GM19463 (cell line): ENCODE data around the gene PRDM15.
A peak's percentile ranks its signal among the peaks of the same experiment; 100 is the strongest.

Experiments used
- ATAC-seq: cut with Tn5 transposase; IDR thresholded peaks from one replicate; pipeline ENCODE4 v1.9.1; 2021; ENCODE audit warnings: mild to moderate bottlenecking, moderate library complexity; ENCODE audit not compliant: unreplicated experiment

PRDM15 gene

DNA sequence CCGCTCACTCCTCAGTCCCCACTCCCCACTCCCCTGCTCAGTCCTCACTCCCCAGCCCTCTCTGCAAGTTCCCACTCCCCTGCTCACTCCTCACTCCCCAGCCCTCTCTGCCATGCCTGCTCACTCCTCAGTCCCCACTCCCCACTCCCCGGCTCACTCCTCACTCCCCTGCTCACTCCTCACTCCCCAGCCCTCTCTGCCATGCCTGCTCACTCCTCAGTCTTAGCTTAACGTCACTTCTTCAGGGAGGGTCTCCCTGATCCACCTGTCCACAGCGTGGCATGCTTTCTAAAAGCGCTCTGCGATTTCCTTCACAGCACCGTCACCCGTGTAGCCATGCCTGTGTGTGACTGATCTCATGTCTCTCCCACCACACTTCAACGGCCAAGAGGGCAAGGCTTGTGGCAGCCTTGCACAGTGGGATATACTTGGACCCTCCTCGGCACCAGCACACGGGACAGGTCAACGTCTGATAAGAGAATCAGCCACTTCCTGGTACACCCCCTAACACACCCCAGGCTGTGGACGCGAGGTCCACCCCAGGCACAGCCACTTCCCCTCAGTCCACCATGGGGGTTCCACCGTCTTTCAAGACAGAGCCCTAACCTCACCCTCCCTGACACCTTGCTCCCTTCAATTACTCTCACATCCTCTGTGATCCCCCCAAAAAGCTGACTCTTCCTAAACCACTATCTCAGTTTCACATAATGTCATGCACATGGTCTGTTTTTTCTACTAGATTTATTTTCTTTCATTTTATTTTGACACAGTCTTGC is 14.0 kb downstream of the PRDM15 start:
- peak; percentile 52 for ATAC-seq

DNA sequence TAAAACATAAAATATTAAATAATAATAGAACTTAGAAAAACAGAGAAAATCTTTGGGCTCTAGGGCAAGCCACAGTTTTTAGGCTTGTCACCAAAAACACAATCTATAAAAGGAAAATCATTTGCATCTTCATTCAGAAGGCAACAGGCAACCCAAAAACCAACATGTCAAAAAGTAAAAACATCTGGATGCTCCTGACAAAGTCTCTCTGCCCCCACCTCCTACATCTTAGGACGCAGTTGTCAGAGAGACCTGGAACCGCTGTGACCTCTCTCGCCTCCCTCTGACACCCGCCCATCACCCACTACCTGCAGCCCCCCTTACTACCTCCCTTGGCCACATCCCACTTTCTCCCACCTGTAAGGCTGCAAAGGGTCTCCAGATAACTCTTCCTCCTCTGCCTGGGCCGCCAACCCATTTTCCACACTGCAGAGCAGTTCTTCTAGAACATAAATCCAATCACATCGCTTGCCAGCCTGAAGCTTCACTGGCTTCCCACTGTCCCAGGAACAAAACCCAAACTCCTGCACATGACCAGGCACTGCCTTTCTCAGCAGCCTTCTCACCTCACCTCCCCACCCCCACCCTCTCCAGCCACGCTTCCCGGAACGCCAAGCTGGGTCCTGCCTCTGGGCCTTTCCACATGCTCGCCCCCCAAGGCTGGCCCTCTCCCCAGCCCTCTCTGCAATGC is 14.7 kb downstream of the PRDM15 start:
- no peak for ATAC-seq

DNA sequence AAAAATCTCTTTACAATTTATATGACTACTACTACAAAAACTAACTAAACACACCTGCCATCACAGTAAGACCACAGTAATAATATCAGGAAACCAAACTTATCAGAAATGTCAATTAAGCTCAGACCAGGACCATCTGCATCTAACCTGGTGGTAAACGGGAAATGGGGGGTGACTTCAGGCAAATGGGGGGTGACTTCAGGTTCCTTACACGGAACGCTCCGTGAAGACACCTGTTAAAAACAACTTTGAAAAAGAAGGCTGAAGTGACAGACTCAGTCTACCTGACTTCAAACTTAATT is 15.8 kb downstream of the PRDM15 start:
- ATAC-seq: no peak

DNA sequence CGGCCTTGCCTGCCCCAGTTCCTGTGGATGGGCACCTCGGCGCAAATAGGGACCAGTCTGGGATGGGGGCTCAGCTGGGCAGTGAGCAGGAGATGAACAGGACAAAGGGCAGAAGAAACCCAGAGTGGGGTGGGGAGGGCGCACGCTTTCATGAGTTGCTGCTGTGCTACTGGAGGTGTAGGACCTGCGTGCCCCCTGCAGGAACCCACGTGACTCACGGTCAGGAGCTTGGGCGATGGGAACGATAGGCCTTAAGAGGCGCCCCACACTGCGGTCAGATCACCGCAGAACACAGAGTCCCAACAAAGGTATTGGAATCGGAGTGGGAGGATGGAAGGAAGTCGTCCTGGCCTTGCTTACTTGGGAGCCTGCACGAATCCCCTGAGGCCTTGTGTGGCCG is 17.2 kb downstream of the PRDM15 start:
- ATAC-seq: no peak

DNA sequence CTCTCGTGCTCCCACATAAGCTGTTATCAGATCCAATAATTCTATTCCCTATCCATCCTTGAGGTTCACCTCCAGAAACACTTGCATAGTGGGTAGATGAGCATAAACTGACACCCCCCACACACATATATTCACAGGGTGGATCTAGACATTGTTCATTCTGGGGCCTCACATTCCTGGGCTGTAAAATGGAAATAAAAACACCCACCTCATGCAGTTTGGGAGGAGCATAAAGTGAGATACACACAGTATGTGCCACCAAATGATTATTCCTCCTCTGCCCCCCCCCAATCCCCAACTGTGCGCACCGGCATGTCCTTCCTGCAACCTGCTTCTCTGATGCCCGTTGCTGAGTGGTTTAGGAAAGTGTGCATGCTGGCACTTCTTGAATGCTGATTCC is 17.9 kb downstream of the PRDM15 start:
- no peak for ATAC-seq

DNA sequence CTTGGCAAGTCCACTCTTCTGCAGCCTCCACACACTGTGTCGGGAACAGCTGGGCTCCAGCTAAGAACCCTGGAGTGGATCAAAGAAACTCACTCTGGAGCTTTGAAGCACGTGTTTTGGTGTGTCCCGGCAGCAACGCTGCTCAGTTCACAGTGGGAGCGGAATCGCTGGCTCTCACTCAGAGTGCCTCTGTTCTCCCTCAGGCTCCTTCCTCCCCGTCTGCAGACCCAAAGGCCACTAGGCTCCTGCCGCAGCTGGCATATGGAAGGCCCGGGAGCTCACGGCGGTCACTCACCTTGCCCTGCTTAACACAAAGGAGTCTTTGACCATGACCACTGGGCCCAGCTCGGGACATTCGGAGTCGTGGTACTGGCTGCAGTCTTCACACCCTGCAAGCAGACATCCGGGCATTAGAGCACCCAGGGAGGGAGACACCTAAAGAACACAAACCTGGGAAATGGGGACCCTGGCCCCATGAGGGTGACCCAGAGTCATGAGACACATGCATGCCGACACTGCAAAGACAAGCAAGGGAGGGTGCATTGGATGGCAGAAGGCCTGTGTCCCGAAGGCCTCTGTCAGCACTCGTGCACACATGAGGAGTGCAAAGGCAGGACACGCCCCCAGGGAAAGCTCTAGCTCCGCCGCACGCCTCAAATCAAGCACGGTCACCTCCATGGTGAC is 19.7 kb downstream of the PRDM15 start:
- ATAC-seq: no peak

DNA sequence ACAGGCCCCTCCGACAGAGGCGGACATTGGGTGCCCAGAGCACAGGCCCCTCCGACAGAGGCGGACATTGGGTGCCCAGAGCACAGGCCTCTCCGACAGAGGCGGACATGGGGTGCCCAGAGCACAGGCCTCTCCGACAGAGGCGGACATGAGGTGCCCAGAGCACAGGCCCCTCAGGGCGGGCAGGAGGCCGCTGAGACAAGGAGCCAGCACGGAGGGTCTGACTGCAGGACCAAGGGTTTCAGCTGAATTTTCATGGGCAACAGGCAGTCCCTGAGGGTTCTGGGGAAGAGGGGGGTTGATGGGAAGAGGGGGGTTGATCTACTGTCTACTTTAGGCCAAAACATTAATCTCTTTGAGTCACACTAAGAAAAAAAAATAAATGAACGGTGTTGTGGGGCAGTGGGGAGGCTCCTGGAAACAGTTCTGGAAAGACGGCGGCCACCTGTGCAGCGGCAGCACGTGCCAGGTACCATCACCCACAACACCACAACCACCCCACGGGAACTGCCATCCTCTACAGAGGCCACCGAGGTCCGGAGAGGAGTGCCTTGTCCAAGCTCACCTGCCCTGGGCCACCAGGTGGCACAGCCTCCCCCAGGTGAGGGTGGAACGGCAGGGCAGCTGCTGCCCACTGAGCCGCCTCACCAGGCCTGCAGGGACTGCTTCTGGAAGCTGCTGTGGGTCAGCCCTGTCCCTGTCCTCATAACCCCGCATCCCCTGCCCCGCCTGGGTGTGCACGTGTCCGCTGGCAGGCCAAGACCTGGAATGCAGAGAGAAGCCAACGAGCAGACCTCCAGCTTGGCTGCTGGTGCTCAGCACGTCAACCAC is 20.5 kb downstream of the PRDM15 start:
- ATAC-seq: no peak

DNA sequence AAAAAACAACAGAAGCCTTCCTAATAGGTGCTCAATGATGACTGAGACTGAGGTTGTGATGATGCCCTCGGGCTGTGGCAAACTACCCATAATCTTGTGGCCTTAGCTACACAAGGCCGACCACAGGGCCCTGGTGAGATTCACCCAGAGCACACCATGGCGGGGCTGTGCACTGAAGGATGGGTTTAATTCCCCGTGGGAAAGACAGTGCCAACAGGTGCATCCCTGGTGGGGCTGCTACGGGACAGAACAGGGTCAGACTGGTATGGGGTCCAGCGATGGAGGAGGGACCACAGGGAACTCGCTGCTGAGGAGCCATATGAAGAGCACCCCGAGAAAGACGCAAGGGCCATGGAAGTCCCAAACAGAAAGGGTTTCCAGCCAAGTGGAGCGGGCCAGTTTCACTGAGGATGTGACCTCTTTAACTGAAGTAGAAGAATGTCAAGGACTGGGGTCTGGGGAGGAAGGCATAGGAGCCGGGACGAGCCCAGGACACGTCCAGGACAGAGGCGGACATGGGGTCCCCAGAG is 21.3 kb downstream of the PRDM15 start:
- no peak for ATAC-seq

DNA sequence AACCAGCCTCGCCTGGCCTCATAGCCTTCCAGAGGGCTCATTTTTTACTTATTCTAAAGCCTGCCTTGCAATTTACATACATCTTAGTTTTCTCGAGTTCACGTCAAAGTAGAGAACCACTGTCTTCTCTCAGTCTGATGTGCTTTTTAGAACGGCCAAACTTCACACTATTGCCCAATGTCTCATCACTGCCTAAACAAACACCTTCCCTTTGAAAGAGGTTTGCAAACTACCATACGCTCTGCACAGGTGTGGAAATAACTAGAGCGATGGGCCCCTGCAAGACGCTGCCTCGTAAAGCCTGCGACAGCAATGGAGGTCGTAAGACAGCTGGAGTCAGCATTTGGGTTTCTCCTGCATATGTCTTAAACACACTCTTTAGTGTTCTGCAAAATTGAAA is 22.6 kb downstream of the PRDM15 start:
- no peak for ATAC-seq

DNA sequence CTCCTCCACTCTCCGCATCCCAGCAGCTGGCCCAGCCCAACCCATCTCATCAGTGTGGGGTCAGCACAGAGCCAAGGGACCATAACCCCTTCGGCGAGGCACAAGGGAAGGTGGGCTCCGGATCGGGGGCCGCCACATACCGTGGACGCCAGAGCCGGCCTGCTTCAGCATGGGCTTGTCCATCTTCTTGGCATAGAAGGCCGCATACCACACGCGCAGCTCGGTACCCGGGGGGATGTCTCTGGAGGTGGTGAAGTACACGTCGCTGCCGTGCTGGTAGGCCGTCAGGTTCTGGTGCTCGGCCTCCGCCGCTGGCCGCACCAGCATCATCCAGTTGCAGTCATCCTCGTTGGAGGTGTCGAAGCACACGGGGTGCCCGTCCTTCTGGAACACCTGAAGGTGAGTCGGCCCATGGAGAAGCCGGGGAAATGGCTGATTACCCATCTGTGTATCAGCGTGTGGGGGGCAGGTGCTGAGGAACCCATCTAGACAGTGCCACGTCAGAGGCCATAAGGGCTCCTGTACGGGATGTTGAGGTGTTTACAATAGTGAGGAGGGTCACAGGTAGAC is 24.6 kb downstream of the PRDM15 start:
- ATAC-seq: no peak

DNA sequence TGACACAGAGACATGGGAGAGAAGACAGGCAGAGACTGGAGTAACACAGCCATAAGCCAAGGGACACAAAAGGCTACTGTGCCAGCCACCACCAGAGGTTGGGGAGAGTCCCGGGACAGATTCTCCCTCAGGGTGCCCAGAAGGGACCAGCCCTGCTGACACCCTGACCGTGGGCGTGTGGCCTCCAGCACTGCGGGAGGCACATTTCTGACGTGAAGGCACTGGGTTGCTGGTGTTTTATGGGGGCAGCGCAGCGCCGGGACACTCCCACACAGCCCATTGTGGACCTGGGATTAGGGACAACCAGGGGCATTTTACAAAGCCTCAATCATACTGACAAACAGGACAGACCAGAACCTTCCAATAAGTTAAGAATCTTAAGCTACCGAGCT is 26.2 kb downstream of the PRDM15 start:
- no peak for ATAC-seq

DNA sequence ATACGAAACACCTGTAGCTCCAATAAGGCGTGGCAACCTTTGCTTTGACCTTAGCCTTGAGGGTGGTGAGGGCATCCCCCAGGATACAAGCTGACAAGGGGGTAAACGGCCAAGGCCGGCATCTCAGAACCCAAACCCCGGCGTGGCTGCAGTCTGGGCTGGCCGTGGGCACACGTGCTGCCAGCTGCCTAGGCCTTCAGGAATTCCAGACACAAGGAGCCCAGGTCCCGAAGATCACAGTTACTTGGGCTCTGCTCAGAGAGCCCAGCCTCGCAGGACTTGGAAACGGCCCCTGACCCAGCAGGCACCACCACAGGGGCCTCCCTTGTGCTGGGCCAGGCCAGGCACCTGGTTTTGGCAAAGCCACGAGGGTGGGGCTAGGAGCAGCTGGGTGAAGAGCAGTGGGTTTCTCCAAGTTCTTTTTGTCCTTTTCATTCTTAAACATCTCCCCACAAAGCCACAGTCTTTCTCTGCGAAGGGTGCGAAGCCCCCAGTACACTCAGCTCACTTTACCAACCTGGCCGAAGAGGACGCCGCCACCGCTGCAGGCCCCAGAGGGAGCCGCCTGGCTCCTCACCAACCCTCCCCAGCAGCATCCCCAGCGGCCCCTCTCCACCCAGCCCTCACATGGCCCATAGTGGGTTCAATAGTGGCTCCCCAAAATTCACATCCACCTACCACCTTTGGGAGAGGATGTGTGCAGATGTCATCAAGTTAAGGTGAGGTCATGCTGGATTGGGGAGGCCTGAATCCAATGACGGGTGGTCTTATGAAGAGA is 26.8 kb downstream of the PRDM15 start:
- ATAC-seq: no peak

DNA sequence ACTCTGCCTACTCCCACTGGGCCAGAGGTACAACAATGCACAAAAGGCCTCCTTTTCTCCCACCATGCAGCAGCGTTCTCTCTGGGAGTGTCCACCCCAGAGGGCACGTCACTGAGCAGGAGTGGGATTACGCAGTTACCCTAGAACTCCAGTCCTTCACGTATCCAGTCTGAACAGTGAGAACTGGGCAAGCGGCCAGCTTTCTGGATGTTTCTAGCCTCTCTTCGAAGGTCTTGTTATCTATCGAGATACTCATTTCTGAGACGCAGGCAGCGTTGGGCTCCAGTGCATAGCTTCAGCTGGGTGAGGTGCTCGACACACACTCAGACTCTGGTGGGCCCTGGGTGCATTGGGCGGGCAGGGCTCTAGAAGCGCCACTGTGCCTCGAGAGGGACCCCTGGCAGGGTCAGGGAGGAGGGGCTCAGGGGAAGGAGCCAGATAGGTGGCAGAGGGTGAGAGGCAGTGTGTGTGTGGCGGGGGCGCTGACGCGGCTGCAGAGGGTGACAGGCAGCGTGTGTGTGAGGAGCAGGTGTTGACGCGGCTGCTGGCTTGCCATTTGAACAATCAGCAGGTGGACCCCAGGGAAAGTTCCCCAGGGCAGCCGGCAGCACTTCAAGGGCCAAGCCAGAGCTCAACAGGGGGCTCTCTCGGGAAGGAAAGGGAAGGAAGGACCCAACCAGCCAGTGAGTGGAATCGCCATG is 27.9 kb downstream of the PRDM15 start:
- no peak for ATAC-seq

DNA sequence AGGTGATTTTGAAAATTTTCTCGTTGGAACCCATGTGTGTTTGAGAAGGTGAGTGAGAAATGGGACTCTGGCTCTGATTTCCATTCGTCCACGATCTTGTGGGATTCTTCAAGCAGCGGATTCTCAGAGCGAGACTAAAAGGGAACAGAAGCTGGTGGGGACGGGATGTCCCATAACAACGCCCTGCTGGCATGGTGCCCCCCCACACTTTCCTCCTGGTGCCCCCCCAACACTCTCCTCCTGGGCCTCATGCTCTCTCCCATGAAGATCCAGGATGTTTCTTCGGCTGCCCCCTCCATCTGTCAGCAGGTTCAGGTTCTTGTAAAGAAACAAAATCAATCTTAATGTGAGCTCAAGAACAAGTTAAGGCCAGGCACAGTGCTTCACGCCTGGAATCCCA is 29.1 kb downstream of the PRDM15 start:
- ATAC-seq: no peak

DNA sequence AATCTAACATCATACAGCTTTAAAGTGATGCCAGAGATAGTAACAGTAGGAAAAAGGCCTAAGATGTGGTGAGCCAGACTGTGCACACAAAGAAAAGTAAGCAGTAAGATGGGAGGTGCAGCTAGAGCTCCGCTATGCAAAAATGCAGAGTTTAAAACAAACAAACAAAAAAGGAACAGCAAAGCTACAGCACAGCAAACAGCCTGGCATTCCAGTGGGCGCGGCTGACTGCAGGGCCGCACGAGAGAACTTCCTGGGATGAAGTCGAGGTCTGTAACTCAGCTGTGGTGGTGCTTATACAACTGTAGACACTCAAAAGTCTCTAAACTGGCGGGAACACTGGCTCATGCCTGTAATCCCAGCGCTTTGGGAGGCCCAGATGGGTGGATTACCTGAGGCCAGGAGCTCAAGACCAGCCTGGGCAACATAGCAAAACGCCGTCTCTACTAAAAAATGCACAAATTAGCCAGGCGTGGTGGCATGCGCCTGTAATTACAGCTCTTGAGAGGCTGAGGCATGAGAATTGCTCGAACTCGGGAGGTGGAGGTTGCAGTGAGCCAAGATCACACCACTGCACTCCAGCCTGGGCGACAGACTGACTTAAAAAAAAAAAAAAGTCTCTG is 30.1 kb downstream of the PRDM15 start:
- no peak for ATAC-seq

DNA sequence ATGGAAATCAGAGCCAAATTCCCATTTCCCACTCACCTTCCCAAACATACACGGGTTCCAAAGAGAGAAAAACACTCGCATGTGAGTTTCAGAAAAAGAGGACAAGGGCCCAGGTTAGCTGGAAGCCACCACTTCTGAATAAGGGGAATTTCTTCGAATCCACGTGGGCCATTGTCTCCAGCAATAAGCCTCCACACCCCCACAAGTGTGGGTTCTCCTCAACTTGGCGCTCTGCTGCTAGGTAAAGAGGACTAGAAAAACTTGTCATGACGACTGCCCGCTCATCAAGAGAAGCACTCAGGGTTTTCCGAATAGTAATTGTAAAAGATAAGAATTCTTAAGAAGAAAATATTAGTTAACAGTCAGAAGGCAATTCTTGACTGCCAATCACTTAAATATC is 30.6 kb downstream of the PRDM15 start:
- ATAC-seq: no peak

DNA sequence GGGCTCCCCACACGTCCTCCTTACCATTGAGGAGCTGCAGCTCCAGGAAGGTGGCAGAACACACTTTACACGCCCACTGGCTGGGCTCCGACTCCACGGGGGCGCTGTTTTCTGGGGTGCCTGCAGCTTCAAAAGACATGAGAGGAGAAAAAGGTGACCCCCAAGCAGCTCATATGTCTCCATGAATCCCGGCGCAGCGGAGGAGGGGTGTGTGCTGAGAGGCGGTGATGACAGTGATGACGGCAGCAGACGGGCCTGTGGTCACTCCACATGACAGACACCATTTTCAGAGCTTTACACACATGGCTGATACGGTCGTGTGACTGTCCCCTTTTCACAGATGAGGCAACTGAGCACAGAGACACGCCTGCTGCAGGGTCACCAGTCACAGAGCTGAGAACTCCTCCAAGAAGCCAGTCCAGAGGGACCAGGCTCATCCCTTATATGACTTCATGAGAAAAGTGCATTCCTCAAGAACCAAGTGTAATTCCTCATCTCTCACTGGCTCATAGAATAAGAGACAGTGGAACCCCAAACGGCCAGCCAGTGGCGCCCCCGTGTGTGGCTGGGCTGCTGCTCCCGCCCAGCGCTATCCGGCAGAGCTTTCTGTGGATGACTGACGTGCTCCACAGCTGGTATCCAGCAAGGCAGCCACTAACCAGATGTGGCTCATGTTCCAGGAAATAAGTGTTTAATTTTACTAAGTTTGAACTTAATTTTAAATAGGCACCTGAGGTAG is 31.9 kb downstream of the PRDM15 start:
- no peak for ATAC-seq

DNA sequence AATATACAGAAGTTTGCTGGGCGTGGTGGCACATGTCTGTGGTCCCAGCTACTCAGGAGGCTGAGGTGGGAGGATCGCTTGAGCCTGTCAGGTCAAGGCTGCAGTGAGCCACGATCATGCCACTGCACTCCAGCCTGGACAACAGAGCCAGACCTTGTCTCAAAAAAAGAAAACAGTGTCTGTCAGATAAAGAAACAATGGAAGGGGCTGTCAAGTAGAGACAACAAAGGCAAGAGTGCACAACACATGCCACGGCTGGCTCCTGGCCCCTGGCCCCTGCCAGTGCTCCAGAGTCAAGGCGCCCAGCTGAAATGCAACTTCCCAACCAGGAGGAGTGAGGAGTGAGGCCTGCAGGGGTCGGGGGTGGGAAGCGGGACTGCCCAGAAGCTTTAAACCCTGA is 32.6 kb downstream of the PRDM15 start:
- no peak for ATAC-seq

DNA sequence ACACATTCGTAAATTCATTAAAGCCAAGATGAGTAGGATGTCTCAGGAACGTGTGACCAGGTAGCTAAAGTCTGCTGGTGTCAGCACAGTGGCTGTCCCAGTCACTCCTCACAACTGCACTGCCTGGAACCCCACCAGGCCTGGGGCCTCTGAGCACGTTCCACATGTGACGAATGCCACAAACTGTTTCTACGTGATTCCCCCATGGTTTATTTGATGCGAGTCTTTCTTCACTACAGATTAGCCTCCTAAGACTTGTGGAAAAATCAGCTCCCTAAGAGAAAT is 33.2 kb downstream of the PRDM15 start:
- ATAC-seq: no peak
